HEK293 (cell line): ENCODE results near the gene ACTN4.

Experiments used
- FEZF1 ChIP-seq: fragments of 450-650 bp; formaldehyde crosslinking; IDR thresholded peaks from 2 replicates; pipeline ENCODE4 v1.5.1; 2016; ENCODE audit warnings: missing biosample characterization, missing genetic modification characterization
- IKZF3 ChIP-seq: fragments of 450-650 bp; IDR thresholded peaks from 2 replicates; pipeline ENCODE4 v1.5.0; 2018; ENCODE audit warnings: missing biosample characterization, mild to moderate bottlenecking, missing genetic modification characterization, moderate library complexity
- KLF1 ChIP-seq: fragments of 450-650 bp; formaldehyde crosslinking; IDR thresholded peaks from 2 replicates; pipeline ENCODE4 v1.5.1; 2016; ENCODE audit warnings: missing biosample characterization, missing genetic modification characterization
- KLF7 ChIP-seq: fragments of 450-650 bp; formaldehyde crosslinking; IDR thresholded peaks from 2 replicates; pipeline ENCODE4 v1.5.1; 2016; ENCODE audit warnings: missing biosample characterization, missing genetic modification characterization, borderline replicate concordance
- KLF8 ChIP-seq: fragments of 450-650 bp; formaldehyde crosslinking; IDR thresholded peaks from 2 replicates; pipeline ENCODE4 v1.5.1; 2016; ENCODE audit warnings: missing biosample characterization, missing genetic modification characterization
- PRDM1 ChIP-seq: fragments of 450-650 bp; formaldehyde crosslinking; IDR thresholded peaks from 2 replicates; pipeline ENCODE4; 2016; ENCODE audit warnings: missing biosample characterization, missing genetic modification characterization
- PRDM6 ChIP-seq: fragments of 450-650 bp; formaldehyde crosslinking; IDR thresholded peaks from 2 replicates; pipeline ENCODE4 v1.5.1; 2017; ENCODE audit warnings: missing biosample characterization, missing genetic modification characterization
- SETDB1 ChIP-seq: IDR thresholded peaks from one replicate; pipeline ENCODE4 v1.6.1; 2017; ENCODE audit warnings: mild to moderate bottlenecking, low read length, moderate library complexity, mixed read lengths; ENCODE audit not compliant: insufficient read length
- ZBTB10 ChIP-seq: fragments of 450-650 bp; formaldehyde crosslinking; IDR thresholded peaks from 2 replicates; pipeline ENCODE4 v1.5.1; 2016; ENCODE audit warnings: missing biosample characterization, missing genetic modification characterization
- ZBTB20 ChIP-seq: fragments of 450-650 bp; formaldehyde crosslinking; IDR thresholded peaks from 2 replicates; pipeline ENCODE4 v1.5.1; 2016; ENCODE audit warnings: missing biosample characterization, missing genetic modification characterization
- ZBTB21 ChIP-seq: fragments of 450-650 bp; formaldehyde crosslinking; IDR thresholded peaks from 2 replicates; pipeline ENCODE4 v1.5.1; 2017; ENCODE audit warnings: missing biosample characterization, missing genetic modification characterization
- ZFP69B ChIP-seq: fragments of 450-650 bp; formaldehyde crosslinking; IDR thresholded peaks from 2 replicates; pipeline ENCODE4 v1.5.1; 2016; ENCODE audit warnings: missing biosample characterization, missing genetic modification characterization
- ZNF10 ChIP-seq: fragments of 450-650 bp; formaldehyde crosslinking; IDR thresholded peaks from 2 replicates; pipeline ENCODE4 v1.5.1; 2017; ENCODE audit warnings: missing biosample characterization, missing genetic modification characterization
- ZNF184 ChIP-seq: fragments of 450-650 bp; IDR thresholded peaks from 2 replicates; pipeline ENCODE4 v1.5.1; 2018; ENCODE audit warnings: missing biosample characterization, mild to moderate bottlenecking, missing genetic modification characterization
- ZNF2 ChIP-seq: fragments of 450-650 bp; formaldehyde crosslinking; IDR thresholded peaks from 2 replicates; pipeline ENCODE4 v1.5.1; 2016; ENCODE audit warnings: missing biosample characterization, missing genetic modification characterization
- ZNF239 ChIP-seq: fragments of 450-650 bp; formaldehyde crosslinking; IDR thresholded peaks from 2 replicates; pipeline ENCODE4 v1.5.1; 2016; ENCODE audit warnings: missing biosample characterization, missing genetic modification characterization
- ZNF302 ChIP-seq: fragments of 450-650 bp; formaldehyde crosslinking; IDR thresholded peaks from 2 replicates; pipeline ENCODE4 v1.5.1; 2016; ENCODE audit warnings: missing biosample characterization, missing genetic modification characterization, low read depth
- ZNF335 ChIP-seq: fragments of 450-650 bp; formaldehyde crosslinking; conservative IDR thresholded peaks from 2 replicates; pipeline ENCODE4 v1.5.1; 2016; ENCODE audit warnings: missing biosample characterization, missing genetic modification characterization
- ZNF404 ChIP-seq: fragments of 450-650 bp; formaldehyde crosslinking; IDR thresholded peaks from 2 replicates; pipeline ENCODE4 v1.5.1; 2017; ENCODE audit warnings: missing biosample characterization, missing genetic modification characterization
- ZNF423 ChIP-seq: fragments of 450-650 bp; formaldehyde crosslinking; IDR thresholded peaks from 2 replicates; pipeline ENCODE4 v1.5.1; 2016; ENCODE audit warnings: missing biosample characterization, missing genetic modification characterization
- ZNF488 ChIP-seq: fragments of 450-650 bp; formaldehyde crosslinking; IDR thresholded peaks from 2 replicates; pipeline ENCODE4 v1.5.1; 2016; ENCODE audit warnings: missing biosample characterization, missing genetic modification characterization
- ZNF510 ChIP-seq: fragments of 450-650 bp; formaldehyde crosslinking; IDR thresholded peaks from 2 replicates; pipeline ENCODE4 v1.5.1; 2018; ENCODE audit warnings: mild to moderate bottlenecking, missing genetic modification characterization, missing biosample characterization; ENCODE audit not compliant: insufficient replicate concordance
- ZNF580 ChIP-seq: fragments of 450-650 bp; formaldehyde crosslinking; IDR thresholded peaks from 2 replicates; pipeline ENCODE4 v1.5.1; 2016; ENCODE audit warnings: missing biosample characterization, missing genetic modification characterization
- ZNF621 ChIP-seq: fragments of 450-650 bp; formaldehyde crosslinking; IDR thresholded peaks from 2 replicates; pipeline ENCODE4 v1.5.1; 2017; ENCODE audit warnings: missing biosample characterization, missing genetic modification characterization
- ZNF623 ChIP-seq: fragments of 450-650 bp; formaldehyde crosslinking; IDR thresholded peaks from 2 replicates; pipeline ENCODE4 v1.5.1; 2016; ENCODE audit warnings: missing biosample characterization, missing genetic modification characterization
- ZNF629 ChIP-seq: fragments of 450-650 bp; formaldehyde crosslinking; IDR thresholded peaks from 2 replicates; pipeline ENCODE4 v1.5.1; 2017; ENCODE audit warnings: missing biosample characterization, missing genetic modification characterization
- ZNF645 ChIP-seq: fragments of 450-650 bp; formaldehyde crosslinking; IDR thresholded peaks from 2 replicates; pipeline ENCODE4; 2016; ENCODE audit warnings: missing biosample characterization, missing genetic modification characterization
- ZNF660 ChIP-seq: fragments of 450-650 bp; IDR thresholded peaks from 2 replicates; pipeline ENCODE4 v1.5.1; 2018; ENCODE audit warnings: missing biosample characterization, mild to moderate bottlenecking, missing genetic modification characterization
- ZNF670 ChIP-seq: fragments of 450-650 bp; formaldehyde crosslinking; IDR thresholded peaks from 2 replicates; pipeline ENCODE4 v1.5.1; 2016; ENCODE audit warnings: missing biosample characterization, missing genetic modification characterization, low read depth
- ZNF791 ChIP-seq: fragments of 450-650 bp; formaldehyde crosslinking; IDR thresholded peaks from 2 replicates; pipeline ENCODE4 v1.5.1; 2016; ENCODE audit warnings: missing biosample characterization, missing genetic modification characterization
- ZSCAN16 ChIP-seq: fragments of 450-650 bp; formaldehyde crosslinking; IDR thresholded peaks from 2 replicates; pipeline ENCODE4 v1.5.1; 2016; ENCODE audit warnings: missing biosample characterization, missing genetic modification characterization
- ZSCAN5A ChIP-seq: fragments of 450-650 bp; formaldehyde crosslinking; IDR thresholded peaks from 2 replicates; pipeline ENCODE4 v1.5.1; 2016; ENCODE audit warnings: missing biosample characterization, missing genetic modification characterization
- ZXDB ChIP-seq: fragments of 450-650 bp; formaldehyde crosslinking; IDR thresholded peaks from 2 replicates; pipeline ENCODE4 v1.5.1; 2016; ENCODE audit warnings: missing biosample characterization, missing genetic modification characterization

ACTN4 gene

GRCh38 chr19:38648769-38649304 lies 1.4 kb downstream of the ACTN4 start (continued):
- TF ChIP-seq SETDB1 = no peak
- no peak; the same call in 1 of the 2 replicates for TF ChIP-seq ZNF239 (tag by site-specific recombination)
- TF ChIP-seq ZNF670 = no peak
- TF ChIP-seq ZSCAN16 (tag by site-specific recombination) = no peak
- no peak for TF ChIP-seq ZNF510
- TF ChIP-seq ZNF660 (tag by site-specific recombination) = no peak
- no peak; the same call in 1 of the 2 replicates for TF ChIP-seq ZNF335 (tag by site-specific recombination)
- TF ChIP-seq ZBTB21 = peak; percentile 6; the same call in 1 of the 2 replicates
- TF ChIP-seq KLF8 (tag by site-specific recombination) = peak; percentile 5; the same call in 1 of the 2 replicates
- TF ChIP-seq ZNF645 (tag by site-specific recombination) = no peak
- no peak for TF ChIP-seq ZNF2 (tag by site-specific recombination)
- no peak for TF ChIP-seq ZNF488 (tag by site-specific recombination)
- TF ChIP-seq ZNF184 (tag by site-specific recombination) = no peak
- 0 out of 2 replicates have a peak, but pooled peaks have one; percentile 29 for TF ChIP-seq ZBTB20
- peak; percentile 72 for TF ChIP-seq ZBTB10
- TF ChIP-seq ZNF404 = no peak
- TF ChIP-seq PRDM1 (tag by site-specific recombination) = peak; percentile 100
- TF ChIP-seq ZNF621 = no peak
- no peak for TF ChIP-seq ZNF423 (tag by site-specific recombination)
- TF ChIP-seq ZXDB (tag by site-specific recombination) = peak; percentile 2; the same call in 1 of the 2 replicates
- TF ChIP-seq KLF7 = peak; percentile 40; the same call in 1 of the 2 replicates
- TF ChIP-seq ZSCAN5A (tag by site-specific recombination) = no peak
- no peak for TF ChIP-seq ZNF302
- TF ChIP-seq KLF1 (tag by site-specific recombination) = no peak
- no peak for TF ChIP-seq FEZF1 (tag by site-specific recombination)
- 0 out of 2 replicates have a peak, but pooled peaks have one; percentile 22 for TF ChIP-seq ZFP69B (tag by site-specific recombination)
- peak; percentile 6 for TF ChIP-seq ZNF580 (tag by site-specific recombination)
- no peak for TF ChIP-seq PRDM6 (tag by site-specific recombination)
- no peak for TF ChIP-seq ZNF623
- TF ChIP-seq ZNF791 = no peak
- no peak for TF ChIP-seq ZNF629 (tag by site-specific recombination)
- TF ChIP-seq IKZF3 (tag by site-specific recombination) = peak; percentile 68; the same call in 1 of the 2 replicates
- peak; percentile 34; the same call in 1 of the 2 replicates for TF ChIP-seq ZNF10 (tag by site-specific recombination)
